HG02571 (cell line): ENCODE data around the gene ATF1.
"Not testable (repeated sequence)": the region's sequence is repeated elsewhere in the genome, so short reads cannot be mapped to it uniquely, and the experiment has no call there.

Experiments used
- ATAC-seq: cut with Tn5 transposase; IDR thresholded peaks from one replicate; pipeline ENCODE4 v1.9.1; 2021; ENCODE audit warnings: mild to moderate bottlenecking, moderate library complexity; ENCODE audit not compliant: unreplicated experiment

The ATF1 gene

DNA sequence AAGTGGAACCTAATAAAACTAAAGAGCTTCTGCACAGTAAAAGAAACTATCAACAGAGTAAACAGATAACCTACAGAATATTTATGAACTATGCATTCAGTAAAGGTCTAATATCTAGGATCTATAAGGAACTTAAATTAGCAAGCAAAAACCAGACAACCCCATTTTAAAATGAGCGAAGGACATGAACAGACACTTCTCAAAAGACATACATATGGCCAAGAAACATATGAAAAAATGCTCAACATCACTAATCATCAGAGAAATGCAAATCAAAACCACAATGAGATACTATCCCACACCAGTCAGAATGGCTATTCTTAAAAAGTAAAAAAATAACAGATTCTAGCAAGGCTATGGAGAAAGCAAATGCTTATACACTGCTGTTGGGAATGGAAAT lies 91.3 kb downstream of the ATF1 start:
- not testable (repeated sequence) for ATAC-seq

DNA sequence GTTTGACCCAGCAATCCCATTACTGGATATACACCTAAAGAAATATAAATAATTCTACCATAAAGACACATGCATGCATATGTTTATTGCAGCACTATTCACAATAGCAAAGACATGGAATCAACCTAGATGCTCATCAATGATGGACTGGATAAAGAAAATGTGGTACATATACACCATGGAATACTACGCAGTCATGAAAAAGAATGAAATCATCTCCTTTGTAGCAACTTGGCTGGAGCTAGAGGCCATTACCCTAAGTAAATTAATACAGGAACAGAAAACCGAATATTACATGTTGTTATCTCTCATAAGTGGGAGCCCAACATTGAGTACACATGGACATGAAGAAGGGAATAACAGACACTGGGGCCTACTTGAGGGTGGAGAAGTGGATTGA lies 91.8 kb downstream of the ATF1 start:
- not testable (repeated sequence) for ATAC-seq

DNA sequence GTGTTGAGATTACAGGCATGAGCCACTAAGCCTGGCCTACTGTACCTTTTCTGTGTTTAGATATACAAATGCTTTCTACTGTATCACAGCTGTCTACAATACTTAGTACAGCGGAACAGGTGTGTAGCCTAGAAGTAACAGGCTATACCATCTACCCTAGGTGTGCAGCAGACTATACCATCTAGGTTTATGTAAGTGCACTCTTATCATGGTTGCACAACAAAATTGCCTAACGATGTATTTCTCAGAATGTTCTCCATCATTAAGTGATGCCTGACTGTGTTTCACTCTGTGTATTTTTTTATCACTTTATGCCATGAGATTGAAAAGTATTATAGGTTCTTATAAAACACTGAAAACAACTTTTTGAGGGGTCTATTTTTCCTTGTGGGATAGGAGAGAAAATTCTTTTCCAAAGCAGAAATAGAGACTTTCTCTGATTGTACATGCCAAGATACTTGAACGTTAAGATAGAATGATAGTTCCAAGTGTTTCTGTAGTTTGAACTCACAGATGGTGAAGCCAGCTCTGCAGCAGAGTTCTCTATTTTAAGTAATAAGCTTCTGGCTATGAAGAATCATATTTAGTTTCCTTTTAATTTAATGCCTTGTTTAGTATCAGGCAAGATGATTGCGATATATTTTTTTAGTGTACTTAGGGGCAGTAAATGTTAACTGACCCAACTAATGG lies 95.9 kb downstream of the ATF1 start:
- no peak for ATAC-seq

DNA sequence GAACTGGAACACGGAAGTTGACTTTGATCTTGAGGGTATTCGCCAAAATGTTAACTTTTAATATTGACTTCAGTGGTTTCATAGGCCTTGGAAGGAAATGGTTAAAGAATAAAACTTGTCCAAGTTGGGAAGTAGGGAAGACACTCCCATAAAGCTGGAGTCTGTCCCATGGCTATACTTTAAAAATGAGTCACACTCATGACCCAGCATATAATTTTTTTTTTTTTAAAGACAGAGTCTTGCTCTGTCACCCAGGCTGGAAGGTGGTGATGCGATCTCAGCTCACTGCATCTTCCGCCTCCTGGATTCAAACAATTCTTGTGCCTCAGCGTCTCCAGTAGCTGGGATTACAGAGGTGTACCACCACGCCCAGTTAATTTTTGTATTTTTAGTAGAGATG lies 98.4 kb downstream of the ATF1 start:
- no peak for ATAC-seq

DNA sequence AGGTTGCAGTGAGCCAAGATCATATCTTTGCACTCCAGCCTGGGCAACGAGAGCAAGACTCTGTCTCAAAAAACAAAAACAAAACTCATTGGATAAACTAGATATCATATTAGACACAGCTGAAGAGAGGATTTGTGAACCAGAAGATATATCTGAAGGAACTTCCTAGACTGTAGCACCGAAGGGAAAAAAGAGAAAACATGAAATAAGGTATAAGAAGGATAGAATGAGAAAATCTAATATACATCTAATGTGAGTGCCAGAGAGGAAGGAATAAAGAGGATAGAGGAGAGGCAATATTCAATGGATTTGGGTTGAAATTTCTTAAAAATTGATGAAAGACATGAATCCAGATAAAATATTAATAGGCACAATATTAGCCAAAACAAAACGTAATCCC lies 101.4 kb downstream of the ATF1 start:
- ATAC-seq = no peak

DNA sequence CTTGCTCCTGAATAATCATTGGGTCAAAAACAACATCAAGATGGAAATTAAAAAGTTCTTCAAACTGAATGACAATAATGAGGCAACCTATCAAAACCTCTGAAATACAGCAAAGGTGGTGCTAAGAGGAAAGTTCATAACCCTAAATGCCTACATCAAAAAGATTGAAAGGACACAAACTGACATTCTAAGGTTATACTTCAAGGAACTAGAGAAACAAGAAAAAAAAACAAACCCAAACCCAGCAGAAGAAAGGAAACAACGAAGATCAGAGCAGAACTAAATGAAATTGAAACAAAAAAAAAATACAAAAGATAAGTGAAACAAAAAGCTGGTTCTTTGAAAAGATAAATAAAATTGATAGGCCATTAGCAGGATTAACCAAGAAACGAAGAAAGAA lies 105.0 kb downstream of the ATF1 start:
- not testable (repeated sequence) for ATAC-seq
